CD4-positive, alpha-beta memory T cell (primary cell): Measurements from ENCODE around the gene AOC1. TPM values are rescaled to one million over a fixed set of nuclear protein-coding genes. Genes with fewer than 3 reads are reported as not detected.

Experiments used
- CTCF ChIA-PET: fragments of 350-600 bp; sonication (Branson Sonifier 250); formaldehyde crosslinking; loops from one replicate; lab custom pipeline; 2021; ENCODE audit warnings: inconsistent platforms; ENCODE audit not compliant: partially characterized antibody; lab: Charles Lee
- POLR2A ChIA-PET: fragments of 350-600 bp; sonication (Branson Sonifier 250); formaldehyde crosslinking; loops from one replicate; lab custom pipeline; 2021; ENCODE audit not compliant: partially characterized antibody; lab: Charles Lee
- DNase-seq, 5 donors: peaks; one replicate each; pipeline versions ENCODE4 v3.0.0 to v3.0.0-alpha.2; 2020 to 2022; ENCODE audit warnings: mixed read lengths in 1 of 5
- H3K27ac ChIP-seq: one replicate; pipeline ENCODE4 v1.7.0; 2013; ENCODE audit warnings: low read depth, low read length
- H3K27me3 ChIP-seq: 2 replicates; pipeline ENCODE4 v1.7.0; 2013; ENCODE audit warnings: mild to moderate bottlenecking, low read length, moderate library complexity; ENCODE audit not compliant: insufficient read depth
- H3K36me3 ChIP-seq: 2 replicates; pipeline ENCODE4 v1.7.0; 2013; ENCODE audit warnings: mild to moderate bottlenecking, low read length, moderate library complexity; ENCODE audit not compliant: insufficient read depth
- H3K4me1 ChIP-seq: 2 replicates; pipeline ENCODE4 v1.7.0; 2013; ENCODE audit warnings: mild to moderate bottlenecking, low read length, moderate library complexity; ENCODE audit not compliant: insufficient read depth
- H3K4me3 ChIP-seq, 2 donors: one replicate each; pipeline ENCODE4 v1.7.0; 2013; ENCODE audit warnings: low read length in 2 of 2, mild to moderate bottlenecking in 1 of 2
- H3K9me3 ChIP-seq, 2 donors: one replicate each; pipeline ENCODE4 v1.7.0; 2013; ENCODE audit warnings: low read length in 2 of 2, control low read depth in 1 of 2; ENCODE audit not compliant: control insufficient read depth in 1 of 2
- H3K27ac Mint-ChIP-seq, 7 donors: one replicate each; pipeline ENCODE4 v1.8.0; 2020 to 2021; ENCODE audit warnings: mixed read lengths in 7 of 7, mild to moderate bottlenecking in 6 of 7, inconsistent platforms in 3 of 7, moderate library complexity in 3 of 7
- H3K27me3 Mint-ChIP-seq, 2 donors: one replicate each; pipeline ENCODE4 v1.8.0; 2020 to 2021; ENCODE audit warnings: mixed read lengths in 2 of 2
- H3K36me3 Mint-ChIP-seq, 2 donors: one replicate each; pipeline ENCODE4 v1.8.0; 2020 to 2021; ENCODE audit warnings: mixed read lengths in 2 of 2, inconsistent platforms in 1 of 2, mild to moderate bottlenecking in 1 of 2
- H3K4me1 Mint-ChIP-seq, 4 donors: one replicate each; pipeline ENCODE4 v1.8.0; 2020 to 2021; ENCODE audit warnings: mixed read lengths in 4 of 4, mild to moderate bottlenecking in 1 of 4
- H3K4me3 Mint-ChIP-seq, 8 donors: one replicate each; pipeline ENCODE4 v1.8.0; 2020 to 2021; ENCODE audit warnings: mixed read lengths in 8 of 8, mild to moderate bottlenecking in 7 of 8, moderate library complexity in 6 of 8, inconsistent platforms in 3 of 8
- H3K9me3 Mint-ChIP-seq, 8 donors: one replicate each; pipeline ENCODE4 v1.8.0; 2020 to 2021; ENCODE audit warnings: mixed read lengths in 8 of 8, mild to moderate bottlenecking in 5 of 8, inconsistent platforms in 3 of 8, moderate library complexity in 1 of 8
- intact Hi-C: fragments of 100-400 bp; cut with micrococcal nuclease; formaldehyde crosslinking; loops from one replicate; pipeline ENCODE4 v1.15.1; 2023
- polyA plus RNA-seq, 2 donors: library from polyadenylated mRNA; unstranded; fragments of 300-500 nt; fragmentation: Illumina TruSeq; gene quantifications; one replicate each; pipeline ENCODE4 v1.2.3, GENCODE V29; 2021
- total RNA-seq, 2 experiments: library from RNA; stranded (reverse); gene quantifications; one replicate each; pipeline ENCODE4 v1.2.3, GENCODE V29; 2021

Gene AOC1
- total and polyA plus RNA-seq, 4 experiments from 2014 or later, result not detected

DNA sequence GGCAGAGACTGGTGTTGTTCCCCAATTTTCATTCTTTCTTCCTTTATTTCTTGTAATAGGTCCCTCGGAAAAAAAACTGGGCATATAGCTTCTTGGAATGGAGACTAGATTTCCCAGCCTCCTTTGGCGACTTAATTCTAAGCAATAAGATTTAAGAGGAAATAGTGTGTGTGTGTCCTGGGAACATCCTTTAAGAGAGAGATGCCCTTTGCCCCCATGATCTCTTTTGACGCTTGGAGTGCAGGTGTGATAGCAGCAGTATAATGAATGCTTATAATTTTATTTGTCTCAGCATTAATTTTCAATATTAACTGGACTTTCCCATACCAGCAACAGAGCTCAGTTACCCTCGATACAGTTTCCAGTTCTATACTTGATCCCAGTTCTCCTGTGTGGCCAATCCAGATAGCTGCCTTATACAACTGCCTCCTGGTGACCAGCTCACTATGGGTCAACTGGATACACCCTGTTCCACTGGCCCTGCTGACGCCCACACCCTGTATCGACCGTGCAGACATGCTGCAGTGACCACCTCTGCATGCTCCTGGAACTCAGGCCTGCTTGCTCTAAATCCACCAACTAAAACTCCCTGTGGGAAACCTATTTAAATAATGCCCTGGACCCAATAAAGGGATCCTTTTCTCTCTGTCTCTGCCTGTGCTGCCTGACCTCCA is 37.9 kb upstream of the AOC1 start:
- H3K4me1 ChIP-seq, result no peaks in the 10 kb centered on the region
- ChIA-PET CTCF (interaction anchor here (0.9 kb wide), 1 partner anchor 36 kb away, joined by 3 read pairs; no protein-coding TSS in a partner anchor), POLR2A (no interaction called here)
- no peaks in the 10 kb centered on the region for H3K9me3 ChIP-seq
- H3K27me3 Mint-ChIP-seq, result peaks cover 37 to 55% of the 10 kb centered on the region in 2 donors
- H3K4me1 Mint-ChIP-seq, result no peaks in the 10 kb centered on the region
- peaks cover 3 to 4% of the 10 kb centered on the region in 2 donors for H3K36me3 Mint-ChIP-seq
- no peak overlapping the region for H3K4me3 Mint-ChIP-seq
- H3K27ac Mint-ChIP-seq, result no peak overlapping the region
- no peaks in the 10 kb centered on the region for H3K36me3 ChIP-seq
- no peaks in the 10 kb centered on the region for H3K27me3 ChIP-seq
- H3K4me3 ChIP-seq, result no peak overlapping the region
- DNase-seq, result no peak
- H3K27ac ChIP-seq, result no peak overlapping the region
- intact Hi-C loops, result no loop called here
- H3K9me3 Mint-ChIP-seq, result peaks cover 0 to 33% (median 16%) of the 10 kb centered on the region in 8 donors

DNA sequence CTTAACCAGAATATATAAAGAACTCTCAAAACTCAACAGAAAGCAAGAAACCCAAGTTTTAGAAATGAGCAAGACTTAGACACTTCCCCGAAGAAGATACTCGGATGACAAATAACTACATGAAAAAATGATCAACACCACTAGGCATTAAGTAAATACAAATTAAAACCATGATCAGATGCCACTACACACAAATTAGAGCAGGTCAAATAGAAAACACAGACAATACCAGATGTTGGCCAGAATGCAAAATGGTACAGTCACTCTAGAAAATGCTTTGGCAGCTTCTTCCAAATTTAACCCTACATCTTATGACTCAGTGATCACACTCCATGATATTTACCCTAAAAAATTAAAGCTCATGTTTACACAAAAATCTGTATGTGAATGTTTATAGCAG is 33.3 kb upstream of the AOC1 start:
- CTCF ChIA-PET, result interaction anchor here (1.0 to 1.8 kb wide), 2 partner anchors 11 to 79 kb away, joined by 3 to 6 read pairs; no protein-coding TSS in a partner anchor
- no peaks in the 10 kb centered on the region for H3K27me3 ChIP-seq
- peaks cover 12 to 19% of the 10 kb centered on the region in 2 donors for H3K27me3 Mint-ChIP-seq

DNA sequence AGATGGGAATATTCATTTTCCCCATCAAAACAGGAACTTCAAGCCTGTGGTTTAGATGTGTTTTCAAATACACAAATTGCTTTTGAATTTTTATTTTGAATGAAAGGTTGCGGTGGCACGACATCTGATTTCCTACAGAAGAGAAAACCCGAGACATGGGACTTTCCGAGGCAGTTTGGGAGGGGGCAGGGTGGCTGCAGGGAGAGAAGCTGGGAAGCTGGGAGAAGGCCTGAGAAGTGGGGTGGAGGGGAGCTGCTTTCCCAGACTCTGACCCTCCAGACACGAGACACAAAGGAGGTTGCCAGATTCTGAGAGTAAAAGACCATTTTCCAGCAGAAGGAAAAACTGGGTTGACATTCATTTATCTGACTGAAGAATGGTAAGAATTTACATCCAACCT is 32.2 kb upstream of the AOC1 start:
- Mint-ChIP-seq H3K4me1 (no peaks in the 10 kb centered on the region), H3K9me3 (peaks cover 1 to 28% (median 19%) of the 10 kb centered on the region in 8 donors), H3K36me3 (peaks cover 3 to 9% of the 10 kb centered on the region in 2 donors), H3K27ac (no peak overlapping the region), H3K27me3 (peaks cover 9 to 12% of the 10 kb centered on the region in 2 donors), H3K4me3 (no peak overlapping the region)
- ChIA-PET POLR2A (no interaction called here), CTCF (interaction anchor here (0.6 kb wide), 1 partner anchor 48 kb away, joined by 3 read pairs; no protein-coding TSS in a partner anchor)
- Histone ChIP-seq H3K36me3 (no peaks in the 10 kb centered on the region), H3K4me1 (no peaks in the 10 kb centered on the region), H3K9me3 (no peaks in the 10 kb centered on the region), H3K4me3 (no peak overlapping the region), H3K27me3 (no peaks in the 10 kb centered on the region), H3K27ac (no peak overlapping the region)
- no peak for DNase-seq
- intact Hi-C loops, result no loop called here

More for the DNA sequence above, 33.3 kb upstream of the AOC1 start:
- H3K27ac ChIP-seq, result no peak overlapping the region
- H3K4me1 ChIP-seq, result no peaks in the 10 kb centered on the region
- no peaks in the 10 kb centered on the region for H3K9me3 ChIP-seq
- peaks cover 3 to 9% of the 10 kb centered on the region in 2 donors for H3K36me3 Mint-ChIP-seq
- no peak overlapping the region for H3K4me3 ChIP-seq
- no peaks in the 10 kb centered on the region for H3K36me3 ChIP-seq
- intact Hi-C loops, result no loop called here
- no peak overlapping the region for H3K27ac Mint-ChIP-seq
- H3K4me1 Mint-ChIP-seq, result no peaks in the 10 kb centered on the region
- POLR2A ChIA-PET, result no interaction called here
- no peak for DNase-seq
- H3K9me3 Mint-ChIP-seq, result peaks cover 1 to 32% (median 26%) of the 10 kb centered on the region in 8 donors
- H3K4me3 Mint-ChIP-seq, result no peak overlapping the region

DNA sequence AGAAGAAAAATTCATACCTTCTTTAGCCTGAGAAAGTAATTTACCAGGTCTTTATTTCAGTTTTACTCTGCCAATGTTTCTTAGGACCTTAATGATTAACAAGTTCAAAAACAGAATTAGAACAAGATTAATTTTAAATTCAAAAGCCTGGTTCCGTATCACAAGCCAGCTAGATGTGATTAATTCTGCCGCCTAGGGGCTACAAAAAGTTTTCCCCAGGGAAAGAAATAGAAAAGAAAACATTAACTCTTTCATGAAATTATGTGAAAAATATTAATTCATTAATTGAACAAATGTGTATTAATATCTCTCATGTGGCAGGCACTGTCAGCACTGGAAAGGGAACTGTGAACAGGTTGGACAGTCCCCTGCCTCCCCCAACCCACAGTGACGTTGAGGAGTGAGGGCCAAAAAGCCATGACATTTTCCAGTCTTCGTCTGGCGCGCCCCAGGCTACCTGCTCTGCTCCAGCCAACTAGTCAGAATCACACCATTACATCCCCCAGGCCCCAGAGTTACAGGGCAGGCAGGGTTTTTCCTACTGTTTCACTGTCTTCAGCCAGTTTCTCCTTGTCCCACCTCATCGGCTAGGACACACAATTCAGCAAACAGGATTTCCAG is 31.6 kb upstream of the AOC1 start:
- H3K4me3 Mint-ChIP-seq, result no peak overlapping the region
- DNase-seq, result no peak

DNA sequence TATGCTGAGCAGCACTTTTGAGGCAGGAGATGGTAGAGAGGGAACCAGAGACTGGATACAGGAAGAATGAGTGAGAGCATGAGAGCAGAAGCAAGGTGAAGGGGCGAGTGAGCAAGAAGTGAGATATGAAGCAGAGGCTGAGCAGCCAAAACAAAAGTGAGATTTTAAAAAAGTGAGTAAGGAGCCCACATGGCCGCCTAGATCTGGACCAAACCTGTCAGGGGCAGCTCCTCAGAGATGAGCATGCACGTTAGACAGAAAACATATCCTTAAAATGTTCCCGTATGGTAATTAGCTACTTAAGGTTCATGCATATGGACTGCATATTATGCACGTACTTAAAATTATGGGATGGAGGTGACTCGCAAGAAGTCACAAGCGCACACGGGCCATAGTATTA is 29.3 kb upstream of the AOC1 start:
- no peak overlapping the region for H3K27ac ChIP-seq
- no peak overlapping the region for H3K4me3 Mint-ChIP-seq
- H3K27ac Mint-ChIP-seq, result no peak overlapping the region
- no peaks in the 10 kb centered on the region for H3K4me1 Mint-ChIP-seq
- peaks cover 0 to 5% of the 10 kb centered on the region in 2 donors for H3K36me3 Mint-ChIP-seq
- H3K27me3 ChIP-seq, result no peaks in the 10 kb centered on the region
- H3K9me3 ChIP-seq, result no peaks in the 10 kb centered on the region
- peaks cover 0 to 13% (median 5%) of the 10 kb centered on the region in 8 donors for H3K9me3 Mint-ChIP-seq
- H3K36me3 ChIP-seq, result no peaks in the 10 kb centered on the region
- H3K27me3 Mint-ChIP-seq, result peaks cover 12 to 14% of the 10 kb centered on the region in 2 donors
- no peaks in the 10 kb centered on the region for H3K4me1 ChIP-seq
- ChIA-PET CTCF (no interaction called here), POLR2A (no interaction called here)
- H3K4me3 ChIP-seq, result no peak overlapping the region
- intact Hi-C loops, result no loop called here
- no peak for DNase-seq

More for the DNA sequence above, 31.6 kb upstream of the AOC1 start:
- Histone ChIP-seq H3K27me3 (no peaks in the 10 kb centered on the region), H3K27ac (no peak overlapping the region), H3K36me3 (no peaks in the 10 kb centered on the region), H3K9me3 (no peaks in the 10 kb centered on the region), H3K4me1 (no peaks in the 10 kb centered on the region), H3K4me3 (no peak overlapping the region)
- Mint-ChIP-seq H3K9me3 (peaks cover 1 to 24% (median 17%) of the 10 kb centered on the region in 8 donors), H3K27me3 (peaks cover 8 to 11% of the 10 kb centered on the region in 2 donors), H3K36me3 (peaks cover 2 to 8% of the 10 kb centered on the region in 2 donors), H3K4me1 (no peaks in the 10 kb centered on the region), H3K27ac (no peak overlapping the region)
- intact Hi-C loops, result no loop called here
- ChIA-PET POLR2A (no interaction called here), CTCF (interaction anchor here (0.6 kb wide), 1 partner anchor 49 kb away, joined by 3 read pairs; no protein-coding TSS in a partner anchor)

DNA sequence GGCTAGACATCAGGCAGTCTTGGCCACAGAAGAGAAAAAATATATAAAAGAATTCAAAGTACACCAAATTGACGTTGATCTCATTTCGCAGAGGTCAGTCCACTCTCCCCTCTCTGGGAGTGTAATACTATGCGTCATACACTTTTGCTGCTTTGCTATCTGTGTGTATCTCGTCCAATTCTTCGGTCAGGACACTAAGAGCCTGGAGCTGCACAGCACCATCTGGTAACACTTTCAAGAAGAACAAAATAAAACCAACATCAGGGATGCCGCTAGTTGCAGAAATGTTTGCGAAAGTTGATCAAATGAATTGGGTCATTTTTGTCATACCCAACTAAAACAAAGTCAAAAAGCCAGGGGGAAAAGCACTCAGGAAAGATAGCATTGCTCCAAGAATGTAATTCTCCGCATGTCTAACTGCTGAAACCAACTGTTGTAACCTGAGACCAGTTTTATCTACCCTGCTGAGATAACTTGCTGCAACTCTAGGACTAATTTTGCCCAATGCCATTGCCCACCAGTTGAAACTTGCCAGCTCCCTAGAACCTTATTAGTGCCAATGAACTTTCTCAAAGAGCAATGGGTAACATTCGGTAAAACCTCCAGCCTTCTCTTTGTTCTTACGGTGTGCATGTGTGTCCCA is 28.7 kb upstream of the AOC1 start:
- Mint-ChIP-seq H3K4me3 (no peak overlapping the region), H3K36me3 (peaks cover 0 to 5% of the 10 kb centered on the region in 2 donors), H3K27me3 (peaks cover 13 to 17% of the 10 kb centered on the region in 2 donors), H3K27ac (no peak overlapping the region), H3K9me3 (peaks cover 0 to 13% (median 5%) of the 10 kb centered on the region in 8 donors), H3K4me1 (no peaks in the 10 kb centered on the region)
- CTCF ChIA-PET, result no interaction called here
- H3K27ac ChIP-seq, result no peak overlapping the region
- DNase-seq, result no peak
- intact Hi-C loops, result no loop called here
- H3K4me3 ChIP-seq, result no peak overlapping the region
- H3K9me3 ChIP-seq, result no peaks in the 10 kb centered on the region
- no peaks in the 10 kb centered on the region for H3K27me3 ChIP-seq
- no peaks in the 10 kb centered on the region for H3K4me1 ChIP-seq
- no peaks in the 10 kb centered on the region for H3K36me3 ChIP-seq
- POLR2A ChIA-PET, result no interaction called here
